Uterine smooth muscle cell (primary cell): ENCODE data around the gene ACVR1B. TPM values are rescaled to one million over a fixed set of nuclear protein-coding genes. Genes with fewer than 3 reads are reported as not detected.

ENCODE experiments used
- total RNA-seq: library from RNA; depleted of rRNA; stranded (reverse); fragments of >200 nt; gene quantifications from 2 replicates; pipeline ENCODE4 v1.2.3, GENCODE V29; 2014

The ACVR1B gene
- total RNA-seq: 10.5 and 15.2 TPM in 2 replicates

GRCh38 chr12:51951199-51951842 is at the start of gene ACVR1B:
Gene ACVR1B (plus strand): TSS chr12:51951699. CDS start chr12:51951744, 45 bp downstream.

GRCh38 chr12:51907083-51907855 is 44.2 kb upstream of the ACVR1B start, which contains the start of gene ACVRL1:
Gene ACVRL1 (plus strand): TSS chr12:51907504. CDS start chr12:51912475, 4,971 bp downstream.

GRCh38 chr12:52006726-52007157 is 55.2 kb downstream of the ACVR1B start, which contains the start of gene TAMALIN:
Gene TAMALIN (plus strand): TSS chr12:52006946. CDS start chr12:52007020, 74 bp downstream.

Other genes with a start within 250 kb of the ACVR1B start
- 0.11 and 0.25 TPM in 2 replicates for gene FIGNL2, start 103.0 kb upstream of the ACVR1B start, total RNA-seq
- gene ANKRD33, start 63.6 kb upstream of the ACVR1B start, total RNA-seq: 0.11 and 0.12 TPM in 2 replicates
- gene ACVRL1, start 44.2 kb upstream of the ACVR1B start, total RNA-seq: 9.8 and 12.5 TPM in 2 replicates
- 11.2 and 13.0 TPM in 2 replicates for gene TAMALIN, start 55.2 kb downstream of the ACVR1B start, total RNA-seq
- gene NR4A1, start 99.7 kb downstream of the ACVR1B start, total RNA-seq: 3.9 and 5.8 TPM in 2 replicates
- gene ATG101, start 118.3 kb downstream of the ACVR1B start, total RNA-seq: 101 and 102 TPM in 2 replicates
- gene SMIM41, start 128.0 kb downstream of the ACVR1B start, total RNA-seq: 0.11 and 0.37 TPM in 2 replicates
- gene KRT80, start 240.3 kb downstream of the ACVR1B start, total RNA-seq: 0.11 and 0.25 TPM in 2 replicates